Astrocyte of the cerebellum (primary cell): ENCODE data around the gene APC2.

Experiments
- DNase-seq: peaks from one replicate; pipeline ENCODE4 v3.0.0-alpha.2; 2011; ENCODE audit warnings: low read depth
- H3K4me3 ChIP-seq: 2 replicates; pipeline ENCODE4 v1.5.1; 2011; ENCODE audit warnings: mild to moderate bottlenecking, low read depth, low read length, moderate library complexity
- CTCF ChIP-seq: IDR thresholded peaks from 2 replicates; pipeline ENCODE4 v1.5.1; 2012; ENCODE audit warnings: low read length, low read depth, moderate library complexity, mild to moderate bottlenecking; ENCODE audit errors: missing control alignments
- in situ Hi-C: cut with HindIII; loops from 2 replicates; pipeline ENCODE4 v1.10.0; 2017; ENCODE audit warnings: low sequenced_read_pairs

The APC2 gene

DNA sequence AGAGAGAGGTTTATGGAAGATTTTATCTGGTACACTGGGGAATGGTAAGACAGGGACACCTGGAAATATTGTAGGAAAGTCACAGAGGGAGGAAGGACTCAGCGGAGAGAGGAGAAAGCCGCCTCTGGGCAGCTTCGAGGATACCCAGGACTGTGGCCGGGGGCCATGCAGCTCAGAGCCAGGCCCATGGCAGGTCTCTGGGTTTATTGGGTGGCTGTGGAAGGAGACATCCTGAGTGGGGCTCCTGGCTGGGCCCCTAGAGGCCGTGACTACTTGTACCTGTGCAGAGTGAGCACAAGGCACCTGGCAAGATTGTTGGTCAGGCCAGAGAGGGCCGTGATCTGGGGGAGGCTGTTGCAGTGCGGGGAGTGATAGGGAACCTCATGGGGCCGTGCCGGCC, 39.1 kb upstream of the APC2 start:
- H3K4me3 ChIP-seq, result peak overlapping the region; percentile 14
- in situ Hi-C loops, result loop anchor here (5.0 kb wide), 2 partner anchors 88 to 128 kb away; no protein-coding TSS in a partner anchor
- no peak for DNase-seq
- no peak for TF ChIP-seq CTCF

- in situ Hi-C loops, result loop anchor here (5.0 kb wide), 2 partner anchors 89 to 129 kb away; no protein-coding TSS in a partner anchor
- DNase-seq, result no peak
- no peak for TF ChIP-seq CTCF
- peak overlapping the region; percentile 14 for H3K4me3 ChIP-seq
Observed at GRCh38 chr19:1411255-1412191, 38.4 kb upstream of the APC2 start.

DNA sequence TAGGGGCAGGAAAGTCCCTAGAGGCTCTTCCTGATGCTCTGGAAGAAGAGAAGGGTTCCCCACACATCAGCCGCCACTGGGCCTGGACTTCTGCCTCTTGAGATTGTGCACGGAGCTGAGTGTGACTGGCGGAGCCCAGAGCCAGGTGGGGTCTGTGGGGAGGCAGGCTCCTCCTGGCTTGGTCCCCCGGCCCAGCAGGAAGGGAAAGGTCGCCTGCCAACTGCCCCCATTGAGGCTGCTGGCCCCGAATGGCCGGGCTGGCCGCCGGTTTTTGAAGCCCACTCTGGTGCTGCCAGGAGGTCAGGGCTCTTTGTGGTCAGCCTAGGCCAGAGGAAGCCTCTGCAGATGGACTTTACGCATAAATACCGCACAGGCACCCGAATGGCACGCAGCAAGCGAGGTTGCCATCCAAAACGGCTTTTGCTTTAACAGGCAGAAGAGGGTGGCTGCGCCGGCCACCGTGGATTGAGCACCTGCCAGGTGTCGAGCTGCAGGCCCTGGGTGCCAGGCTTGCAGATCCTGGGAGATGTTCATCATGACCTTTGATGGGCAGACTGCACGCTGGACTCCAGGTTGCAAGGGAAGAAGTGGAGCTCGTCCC, 37.5 kb upstream of the APC2 start:
- TF ChIP-seq CTCF, result no peak
- DNase-seq, result no peak
- H3K4me3 ChIP-seq, result no peak overlapping the region
- in situ Hi-C loops, result loop anchor here (5.0 kb wide), 2 partner anchors 90 to 130 kb away; no protein-coding TSS in a partner anchor

DNA sequence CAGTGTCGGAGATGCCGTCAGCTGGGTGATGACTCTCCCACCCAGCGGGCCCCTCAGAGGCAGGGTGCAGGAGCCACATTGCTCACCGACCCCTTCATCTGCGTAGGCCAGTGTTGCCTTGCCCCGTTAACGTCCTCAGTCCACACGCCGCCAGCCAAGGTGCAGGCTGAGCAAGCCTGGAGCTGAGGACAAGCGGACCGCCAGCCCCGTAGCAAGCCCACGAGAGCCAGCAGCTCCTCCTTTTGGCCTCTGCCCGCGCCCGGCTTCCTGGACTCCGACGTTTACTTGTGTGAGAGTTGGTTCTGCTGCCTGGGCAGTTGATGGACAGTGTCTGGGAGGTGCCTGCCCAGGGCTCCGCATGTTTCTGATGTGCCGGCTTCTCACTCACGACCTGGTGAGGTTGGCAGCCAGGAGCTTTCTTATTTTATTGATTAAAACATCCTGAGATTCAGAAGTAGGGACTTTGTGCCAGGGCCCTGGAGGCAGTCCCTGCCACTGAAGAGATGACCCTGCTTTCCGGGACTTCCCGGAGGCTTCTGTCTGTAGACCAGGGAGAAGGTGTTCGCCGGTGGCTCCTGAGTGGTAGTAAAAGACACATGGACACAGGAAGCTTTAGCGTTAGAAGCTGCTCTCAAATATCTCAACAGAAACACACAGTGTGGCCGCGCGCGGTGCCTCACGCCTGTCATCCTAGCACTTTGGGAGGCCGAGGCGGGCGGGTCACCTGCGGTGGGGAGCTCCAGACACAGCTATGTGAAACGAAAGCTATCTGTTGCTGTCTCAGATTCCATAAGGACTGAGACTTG, 36.7 kb upstream of the APC2 start:
- TF ChIP-seq CTCF, result no peak
- no peak for DNase-seq
- in situ Hi-C loops, result loop anchor here (5.0 kb wide), 2 partner anchors 91 to 131 kb away; no protein-coding TSS in a partner anchor
- no peak overlapping the region for H3K4me3 ChIP-seq

- no peak for TF ChIP-seq CTCF
- DNase-seq, result no peak
Observed at GRCh38 chr19:1416014-1416841, 33.7 kb upstream of the APC2 start.

More at GRCh38 chr19:1416014-1416841, 33.7 kb upstream of the APC2 start:
- in situ Hi-C loops, result no loop called here
- no peak overlapping the region for H3K4me3 ChIP-seq
